ENCODE measurements around the gene NDUFA6.

GRCh38 chr22:42060489-42060888 is 30.1 kb downstream of the NDUFA6 start:
- TF ChIP-seq POLR2AphosphoS5 (IDR thresholded peaks at IDR 0.05; ENCODE audit: low read depth, low read length) (no peak), CTCF (IDR thresholded peaks at IDR 0.05) (no peak), TCF7L2 (IDR thresholded peaks at IDR 0.05; ENCODE audit: low read depth, low read length) (no peak)

All from Panc1 (cell line).